ENCODE measurements around the gene CX3CL1.
A peak's percentile ranks its signal among the peaks of the same experiment; 100 is the strongest.

CX3CL1 gene

GRCh38 chr16:57407521-57408353, 35.4 kb downstream of the CX3CL1 start:
- no peak for DNase-seq

GRCh38 chr16:57409065-57409464, 36.8 kb downstream of the CX3CL1 start:
- DNase-seq, result no peak

- no peak for DNase-seq
These were observed 37.7 kb downstream of the CX3CL1 start for GRCh38 chr16:57409870-57410587.

GRCh38 chr16:57411362-57411976, 39.2 kb downstream of the CX3CL1 start:
- no peak for DNase-seq

GRCh38 chr16:57412584-57412983, 40.3 kb downstream of the CX3CL1 start:
- no peak for DNase-seq

GRCh38 chr16:57413301-57413730, 41.0 kb downstream of the CX3CL1 start:
- DNase-seq, result no peak

GRCh38 chr16:57413733-57414132, 41.4 kb downstream of the CX3CL1 start:
- DNase-seq, result no peak

GRCh38 chr16:57416084-57416483, 43.8 kb downstream of the CX3CL1 start:
- DNase-seq, result no peak

- no peak for DNase-seq
These were observed 47.2 kb downstream of the CX3CL1 start for GRCh38 chr16:57419506-57419905.

- DNase-seq, result no peak
These were observed 50.0 kb downstream of the CX3CL1 start for GRCh38 chr16:57422026-57422944.

GRCh38 chr16:57423152-57423551, 50.9 kb downstream of the CX3CL1 start:
- DNase-seq, result no peak

- no peak for DNase-seq
These were observed 52.3 kb downstream of the CX3CL1 start for GRCh38 chr16:57424583-57424982.

- no peak for DNase-seq
These were observed 54.1 kb downstream of the CX3CL1 start for GRCh38 chr16:57426356-57426755.

- no peak for DNase-seq
These were observed 55.0 kb downstream of the CX3CL1 start for GRCh38 chr16:57427307-57427706.

- DNase-seq, result no peak
These were observed 55.5 kb downstream of the CX3CL1 start for GRCh38 chr16:57427824-57428223.

GRCh38 chr16:57430955-57431354, 58.7 kb downstream of the CX3CL1 start:
- no peak for DNase-seq

GRCh38 chr16:57432505-57432904, 60.2 kb downstream of the CX3CL1 start:
- DNase-seq, result no peak

GRCh38 chr16:57432989-57433388, 60.7 kb downstream of the CX3CL1 start:
- DNase-seq, result peak; percentile 39

GRCh38 chr16:57434003-57434402, 61.7 kb downstream of the CX3CL1 start:
- DNase-seq, result peak; percentile 51
